ENCODE measurements around the gene SPSB1. TPM values are rescaled to one million over a fixed set of nuclear protein-coding genes. Genes with fewer than 3 reads are reported as not detected.

Gene SPSB1
- total RNA-seq, 1 experiment from 2014 or later = 33.8 TPM

DNA sequence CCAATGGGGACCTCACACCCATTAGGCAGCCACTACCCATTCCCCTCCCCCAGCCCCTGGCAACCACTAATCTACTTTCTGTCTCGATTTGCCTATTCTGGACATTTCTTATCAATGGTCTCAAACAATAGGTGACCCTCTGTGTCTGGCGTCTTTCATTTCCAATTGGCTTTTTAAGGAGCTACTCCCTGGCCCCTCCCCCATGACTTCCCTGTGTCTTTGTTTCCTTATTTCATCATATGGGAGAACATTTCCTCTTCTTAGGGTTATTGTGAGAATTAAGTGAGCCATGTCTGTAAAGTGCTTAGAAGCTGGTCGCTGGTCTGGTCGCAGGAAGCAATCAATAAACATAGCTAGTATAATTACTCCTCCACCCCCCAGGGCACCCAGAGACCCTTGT is 80.9 kb downstream of the SPSB1 start:
- no peak overlapping the region for H2AFZ ChIP-seq
- H4K20me1 ChIP-seq (ENCODE audit: insufficient read depth) = no peaks in the 10 kb centered on the region
- POLR2A ChIA-PET (ENCODE audit: unreplicated experiment) = no interaction called here
- intact Hi-C loops (cut with micrococcal nuclease; ENCODE audit: unreplicated experiment) = no loop called here
- H3K79me2 ChIP-seq (ENCODE audit: low read depth) = no peaks in the 10 kb centered on the region
- no peak overlapping the region for H3K4me2 ChIP-seq
- no peak for DNase-seq
- no peaks in the 10 kb centered on the region for H3K9me2 ChIP-seq (ENCODE audit: insufficient read depth)
- H3F3A ChIP-seq (ENCODE audit: insufficient read depth, low read depth) = no peaks in the 10 kb centered on the region
- H3K4me1 ChIP-seq (replicated peaks; ENCODE audit: insufficient read depth) = no peaks in the 10 kb centered on the region
- no peaks in the 10 kb centered on the region for H3K27me3 ChIP-seq (ENCODE audit: insufficient read depth, low read depth)
- H3K27ac ChIP-seq = no peak overlapping the region
- no TSS peak for BruUV-seq (replicated peaks)
- no peaks in the 10 kb centered on the region for H3K9me3 ChIP-seq (ENCODE audit: insufficient read depth, low read depth)
- H3K4me3 ChIP-seq = no peak overlapping the region
- TF ChIP-seq EZH2 (IDR thresholded peaks at IDR 0.05; ENCODE audit: low read depth) = no peak
- H3K36me3 ChIP-seq (ENCODE audit: low read depth) = no peaks in the 10 kb centered on the region
- CTCF ChIA-PET = no interaction called here

DNA sequence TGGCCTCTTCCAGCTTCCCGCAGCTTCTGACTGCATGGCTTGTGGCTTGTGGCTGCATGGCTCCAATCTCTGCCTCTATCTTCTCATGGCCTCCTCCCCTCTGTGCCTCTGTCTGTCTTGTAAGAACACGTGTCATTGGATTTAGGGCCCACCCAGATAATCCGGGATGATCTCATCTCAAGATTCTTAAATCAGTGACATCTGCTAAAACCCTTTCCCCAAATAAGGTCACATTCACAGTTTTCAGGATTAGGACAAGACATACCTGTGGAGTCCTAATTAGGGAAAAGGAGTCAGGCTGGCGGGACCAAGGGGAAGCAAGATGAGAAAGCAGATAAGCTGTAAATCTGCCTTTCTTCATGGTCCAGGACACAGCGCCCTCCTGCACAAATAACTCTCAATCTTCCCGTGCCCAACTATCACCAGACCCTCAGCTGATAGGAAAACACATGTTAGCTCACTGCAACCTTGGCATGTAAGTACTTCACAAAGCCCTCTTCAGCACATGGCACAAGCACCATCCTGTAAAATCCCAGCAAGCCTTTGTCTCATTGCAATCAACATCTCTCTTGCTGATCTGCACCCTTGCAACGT is 82.2 kb downstream of the SPSB1 start:
- no peak for TF ChIP-seq EZH2 (IDR thresholded peaks at IDR 0.05; ENCODE audit: low read depth)
- TF ChIP-seq, protein P1, sequence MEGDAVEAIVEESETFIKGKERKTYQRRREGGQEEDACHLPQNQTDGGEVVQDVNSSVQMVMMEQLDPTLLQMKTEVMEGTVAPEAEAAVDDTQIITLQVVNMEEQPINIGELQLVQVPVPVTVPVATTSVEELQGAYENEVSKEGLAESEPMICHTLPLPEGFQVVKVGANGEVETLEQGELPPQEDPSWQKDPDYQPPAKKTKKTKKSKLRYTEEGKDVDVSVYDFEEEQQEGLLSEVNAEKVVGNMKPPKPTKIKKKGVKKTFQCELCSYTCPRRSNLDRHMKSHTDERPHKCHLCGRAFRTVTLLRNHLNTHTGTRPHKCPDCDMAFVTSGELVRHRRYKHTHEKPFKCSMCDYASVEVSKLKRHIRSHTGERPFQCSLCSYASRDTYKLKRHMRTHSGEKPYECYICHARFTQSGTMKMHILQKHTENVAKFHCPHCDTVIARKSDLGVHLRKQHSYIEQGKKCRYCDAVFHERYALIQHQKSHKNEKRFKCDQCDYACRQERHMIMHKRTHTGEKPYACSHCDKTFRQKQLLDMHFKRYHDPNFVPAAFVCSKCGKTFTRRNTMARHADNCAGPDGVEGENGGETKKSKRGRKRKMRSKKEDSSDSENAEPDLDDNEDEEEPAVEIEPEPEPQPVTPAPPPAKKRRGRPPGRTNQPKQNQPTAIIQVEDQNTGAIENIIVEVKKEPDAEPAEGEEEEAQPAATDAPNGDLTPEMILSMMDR (conservative IDR thresholded peaks at IDR 0.05) = no peak
- Histone ChIP-seq H4K20me1 (ENCODE audit: insufficient read depth) (no peaks in the 10 kb centered on the region), H3F3A (ENCODE audit: insufficient read depth, low read depth) (no peaks in the 10 kb centered on the region), H3K27ac (no peak overlapping the region), H3K9me2 (ENCODE audit: insufficient read depth) (no peaks in the 10 kb centered on the region), H3K27me3 (ENCODE audit: insufficient read depth, low read depth) (no peaks in the 10 kb centered on the region), H3K79me2 (ENCODE audit: low read depth) (no peaks in the 10 kb centered on the region), H3K4me3 (no peak overlapping the region), H3K4me1 (replicated peaks; ENCODE audit: insufficient read depth) (no peaks in the 10 kb centered on the region), H3K4me2 (no peak overlapping the region), H2AFZ (no peak overlapping the region), H3K36me3 (ENCODE audit: low read depth) (no peaks in the 10 kb centered on the region), H3K9me3 (ENCODE audit: insufficient read depth, low read depth) (no peaks in the 10 kb centered on the region)
- ChIA-PET CTCF (interaction anchor here (0.6 kb wide), 1 partner anchor 83 kb away, joined by 8 read pairs; no protein-coding TSS in a partner anchor), POLR2A (ENCODE audit: unreplicated experiment) (no interaction called here)
- DNase-seq = no peak
- intact Hi-C loops (cut with micrococcal nuclease; ENCODE audit: unreplicated experiment) = no loop called here
- BruUV-seq (replicated peaks) = no TSS peak

DNA sequence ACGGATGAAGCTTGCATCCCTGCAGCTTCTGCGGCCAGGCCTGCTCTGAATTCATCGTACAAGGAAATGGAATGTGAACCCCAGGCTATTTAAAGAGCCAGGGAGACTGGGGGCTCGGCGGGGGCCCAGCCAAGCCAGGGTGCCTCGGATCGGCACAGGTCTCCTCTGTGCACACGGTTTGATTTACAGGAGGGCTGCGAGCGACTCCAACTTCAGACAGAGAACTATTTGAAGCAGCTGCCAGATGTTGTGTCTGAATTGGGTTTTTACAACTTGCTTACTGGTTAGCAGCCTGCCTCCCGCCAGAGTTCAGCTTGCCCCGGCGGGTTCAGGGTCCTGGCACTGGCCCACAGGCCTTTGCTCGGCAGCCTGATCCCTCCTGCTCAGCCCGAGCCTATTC is 83.2 kb downstream of the SPSB1 start:
- Histone ChIP-seq H3K4me2 (no peak overlapping the region), H3K36me3 (ENCODE audit: low read depth) (no peaks in the 10 kb centered on the region), H4K20me1 (ENCODE audit: insufficient read depth) (no peaks in the 10 kb centered on the region), H3K4me3 (no peak overlapping the region), H3K27ac (no peak overlapping the region), H3K9me3 (ENCODE audit: insufficient read depth, low read depth) (no peaks in the 10 kb centered on the region), H3K27me3 (ENCODE audit: insufficient read depth, low read depth) (no peaks in the 10 kb centered on the region), H3F3A (ENCODE audit: insufficient read depth, low read depth) (no peaks in the 10 kb centered on the region), H3K9me2 (ENCODE audit: insufficient read depth) (no peaks in the 10 kb centered on the region), H2AFZ (no peak overlapping the region), H3K4me1 (replicated peaks; ENCODE audit: insufficient read depth) (no peaks in the 10 kb centered on the region), H3K79me2 (ENCODE audit: low read depth) (no peaks in the 10 kb centered on the region)
- BruUV-seq (replicated peaks) = no TSS peak
- DNase-seq = no peak
- intact Hi-C loops (cut with micrococcal nuclease; ENCODE audit: unreplicated experiment) = no loop called here
- TF ChIP-seq, protein P1 (conservative IDR thresholded peaks at IDR 0.05) = no peak
- TF ChIP-seq EZH2 (IDR thresholded peaks at IDR 0.05; ENCODE audit: low read depth) = no peak
- ChIA-PET CTCF (no interaction called here), POLR2A (ENCODE audit: unreplicated experiment) (no interaction called here)

- Histone ChIP-seq H2AFZ (no peak overlapping the region), H3K4me2 (no peak overlapping the region), H3K9me3 (ENCODE audit: insufficient read depth, low read depth) (no peaks in the 10 kb centered on the region), H3K4me1 (replicated peaks; ENCODE audit: insufficient read depth) (no peaks in the 10 kb centered on the region), H3K9me2 (ENCODE audit: insufficient read depth) (no peaks in the 10 kb centered on the region), H3K36me3 (ENCODE audit: low read depth) (no peaks in the 10 kb centered on the region), H4K20me1 (ENCODE audit: insufficient read depth) (no peaks in the 10 kb centered on the region), H3K27ac (no peak overlapping the region), H3K4me3 (no peak overlapping the region), H3K79me2 (ENCODE audit: low read depth) (no peaks in the 10 kb centered on the region), H3K27me3 (ENCODE audit: insufficient read depth, low read depth) (no peaks in the 10 kb centered on the region), H3F3A (ENCODE audit: insufficient read depth, low read depth) (no peaks in the 10 kb centered on the region)
- no peak for DNase-seq
- POLR2A ChIA-PET (ENCODE audit: unreplicated experiment) = no interaction called here
- CTCF ChIA-PET = no interaction called here
- no TSS peak for BruUV-seq (replicated peaks)
- TF ChIP-seq, protein P1 (conservative IDR thresholded peaks at IDR 0.05) = no peak
- no peak for TF ChIP-seq EZH2 (IDR thresholded peaks at IDR 0.05; ENCODE audit: low read depth)
- intact Hi-C loops (cut with micrococcal nuclease; ENCODE audit: unreplicated experiment) = no loop called here
These were observed 83.7 kb downstream of the SPSB1 start for GRCh38 chr1:9376430-9376829.
